T-helper 2 cell (primary cell): Measurements from ENCODE around the gene SUSD2.
A peak's percentile ranks its signal among the peaks of the same experiment; 100 is the strongest.

Experiments
- DNase-seq, 5 experiments: peaks; one replicate each; pipeline versions ENCODE4 v3.0.0 to v3.0.0-alpha.2; 2012 to 2022

SUSD2 gene

GRCh38 chr22:24149198-24149590 lies 32.1 kb upstream of the SUSD2 start:
- no peak for DNase-seq

GRCh38 chr22:24153353-24153752 lies 27.9 kb upstream of the SUSD2 start:
- DNase-seq, result peak in 3 of 5 experiments; percentile 16 to 84 (median 33)

- peak in 2 of 5 experiments; percentile 26 to 64 for DNase-seq
These were observed 27.3 kb upstream of the SUSD2 start for GRCh38 chr22:24153959-24154358.

- no peak for DNase-seq
These were observed 26.5 kb upstream of the SUSD2 start for GRCh38 chr22:24154826-24155225.

- DNase-seq, result peak in 3 of 5 experiments; percentile 15 to 68 (median 15)
These were observed 25.6 kb upstream of the SUSD2 start for GRCh38 chr22:24155627-24156140.

GRCh38 chr22:24156141-24156912 lies 25.0 kb upstream of the SUSD2 start:
- DNase-seq, result peak; percentile 28 to 83 (median 46)

GRCh38 chr22:24156913-24157821 lies 24.1 kb upstream of the SUSD2 start:
- peak; percentile 67 to 94 (median 84) for DNase-seq

- no peak for DNase-seq
These were observed 23.5 kb upstream of the SUSD2 start for GRCh38 chr22:24157822-24158135.

GRCh38 chr22:24159650-24160049 lies 21.6 kb upstream of the SUSD2 start:
- DNase-seq, result no peak

- DNase-seq, result no peak
These were observed 20.7 kb upstream of the SUSD2 start for GRCh38 chr22:24160546-24160945.

- DNase-seq, result no peak
These were observed 19.8 kb upstream of the SUSD2 start for GRCh38 chr22:24161485-24161884.

- no peak for DNase-seq
These were observed 19.4 kb upstream of the SUSD2 start for GRCh38 chr22:24161909-24162308.

GRCh38 chr22:24162436-24162835 lies 18.9 kb upstream of the SUSD2 start:
- DNase-seq, result no peak

GRCh38 chr22:24164243-24164642 lies 17.0 kb upstream of the SUSD2 start:
- DNase-seq, result no peak

- no peak for DNase-seq
These were observed 16.3 kb upstream of the SUSD2 start for GRCh38 chr22:24164940-24165339.

- no peak for DNase-seq
These were observed 15.6 kb upstream of the SUSD2 start for GRCh38 chr22:24165673-24166072.

GRCh38 chr22:24166811-24167210 lies 14.5 kb upstream of the SUSD2 start:
- DNase-seq, result no peak

- DNase-seq, result no peak
These were observed 11.7 kb upstream of the SUSD2 start for GRCh38 chr22:24169439-24170058.

GRCh38 chr22:24170188-24170587 lies 11.1 kb upstream of the SUSD2 start:
- no peak for DNase-seq

GRCh38 chr22:24170632-24171031 lies 10.7 kb upstream of the SUSD2 start:
- no peak for DNase-seq

- no peak for DNase-seq
These were observed 9.5 kb upstream of the SUSD2 start for GRCh38 chr22:24171822-24172221.

- DNase-seq, result peak in 4 of 5 experiments; percentile 28 to 52 (median 42)
These were observed 6.0 kb upstream of the SUSD2 start for GRCh38 chr22:24175160-24175808.

GRCh38 chr22:24176040-24176439 lies 5.2 kb upstream of the SUSD2 start:
- no peak for DNase-seq
